ENCODE measurements around the gene THOP1. TPM values are rescaled to one million over a fixed set of nuclear protein-coding genes. Genes with fewer than 3 reads are reported as not detected.

THOP1 gene
- total RNA-seq, 1 donor from 2014 or later = 67.3 TPM

DNA sequence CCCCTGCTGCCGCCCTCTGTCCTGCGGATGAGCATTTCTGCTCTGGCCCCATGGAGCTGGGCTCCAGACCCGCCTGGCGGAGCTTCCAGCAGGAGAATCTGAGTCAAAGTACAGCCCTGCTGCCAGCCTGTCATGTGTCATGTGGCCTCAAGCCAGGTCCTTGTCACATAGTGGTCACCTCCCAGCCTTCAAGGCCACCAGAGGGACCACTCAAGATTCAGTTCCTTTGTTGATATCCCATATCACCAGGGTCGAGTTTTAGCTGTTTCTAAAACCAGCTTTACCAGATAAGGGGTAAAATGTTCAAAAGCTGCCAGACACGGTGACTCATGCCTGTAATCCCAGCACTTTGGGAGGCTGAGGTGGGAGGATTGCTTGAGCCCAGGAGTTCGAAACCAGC, 13.4 kb downstream of the THOP1 start:
- H3K27me3 ChIP-seq = no peaks in the 10 kb centered on the region
- TF ChIP-seq, protein P1, sequence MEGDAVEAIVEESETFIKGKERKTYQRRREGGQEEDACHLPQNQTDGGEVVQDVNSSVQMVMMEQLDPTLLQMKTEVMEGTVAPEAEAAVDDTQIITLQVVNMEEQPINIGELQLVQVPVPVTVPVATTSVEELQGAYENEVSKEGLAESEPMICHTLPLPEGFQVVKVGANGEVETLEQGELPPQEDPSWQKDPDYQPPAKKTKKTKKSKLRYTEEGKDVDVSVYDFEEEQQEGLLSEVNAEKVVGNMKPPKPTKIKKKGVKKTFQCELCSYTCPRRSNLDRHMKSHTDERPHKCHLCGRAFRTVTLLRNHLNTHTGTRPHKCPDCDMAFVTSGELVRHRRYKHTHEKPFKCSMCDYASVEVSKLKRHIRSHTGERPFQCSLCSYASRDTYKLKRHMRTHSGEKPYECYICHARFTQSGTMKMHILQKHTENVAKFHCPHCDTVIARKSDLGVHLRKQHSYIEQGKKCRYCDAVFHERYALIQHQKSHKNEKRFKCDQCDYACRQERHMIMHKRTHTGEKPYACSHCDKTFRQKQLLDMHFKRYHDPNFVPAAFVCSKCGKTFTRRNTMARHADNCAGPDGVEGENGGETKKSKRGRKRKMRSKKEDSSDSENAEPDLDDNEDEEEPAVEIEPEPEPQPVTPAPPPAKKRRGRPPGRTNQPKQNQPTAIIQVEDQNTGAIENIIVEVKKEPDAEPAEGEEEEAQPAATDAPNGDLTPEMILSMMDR (IDR thresholded peaks at IDR 0.05) = no peak
- peaks cover 24 to 34% of the 10 kb centered on the region in 2 donors for H3K36me3 ChIP-seq
- H3K4me1 ChIP-seq = no peaks in the 10 kb centered on the region
- no peaks in the 10 kb centered on the region for H3K9me3 ChIP-seq
- H3K27ac ChIP-seq = no peak overlapping the region
- no peak for DNase-seq (ENCODE audit: low spot score in 2 of 2)
- intact Hi-C loops (cut with DNase I) = no loop called here
- no peak overlapping the region for H3K4me3 ChIP-seq

DNA sequence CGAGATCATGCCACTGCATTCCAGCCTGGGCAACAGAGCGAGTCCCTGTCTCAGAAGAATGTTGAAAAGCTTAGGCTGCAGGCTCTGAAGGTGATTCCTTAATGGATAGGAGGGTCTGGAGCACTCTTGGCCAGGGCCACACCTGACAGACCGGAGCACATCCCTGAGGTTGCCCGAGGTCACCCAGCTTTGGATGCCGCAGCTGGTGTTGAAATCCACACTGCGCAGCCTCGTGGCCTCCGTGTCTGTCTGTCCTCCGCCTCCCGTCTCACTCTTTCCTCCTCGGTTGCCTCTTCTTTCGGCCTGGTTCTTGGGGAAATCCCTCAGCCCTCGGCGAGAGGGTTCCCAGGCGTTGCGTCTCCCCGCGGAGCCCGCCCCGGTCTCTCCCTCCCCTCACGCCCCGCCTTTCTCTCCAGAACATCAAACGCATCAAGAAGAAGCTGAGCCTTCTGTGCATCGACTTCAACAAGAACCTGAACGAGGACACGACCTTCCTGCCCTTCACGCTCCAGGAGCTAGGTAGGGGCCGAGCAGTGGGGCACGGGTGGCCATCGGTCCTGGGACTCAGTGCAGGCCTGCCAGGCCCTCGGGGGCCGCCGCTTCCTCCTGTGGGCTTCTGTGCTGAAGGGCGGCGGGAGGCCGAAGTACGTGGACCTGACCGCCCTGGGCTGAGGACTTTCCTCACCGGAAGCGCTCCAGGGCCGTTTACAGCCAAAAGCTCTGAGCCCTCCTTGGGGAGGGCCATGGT, 14.1 kb downstream of the THOP1 start:
- Histone ChIP-seq H3K27me3 (no peaks in the 10 kb centered on the region), H3K9me3 (no peaks in the 10 kb centered on the region), H3K36me3 (peaks cover 24 to 35% of the 10 kb centered on the region in 2 donors), H3K27ac (no peak overlapping the region), H3K4me3 (no peak overlapping the region), H3K4me1 (no peaks in the 10 kb centered on the region)
- TF ChIP-seq, protein P1 (IDR thresholded peaks at IDR 0.05) = no peak
- intact Hi-C loops (cut with DNase I) = no loop called here
- DNase-seq (ENCODE audit: low spot score in 2 of 2) = no peak

DNA sequence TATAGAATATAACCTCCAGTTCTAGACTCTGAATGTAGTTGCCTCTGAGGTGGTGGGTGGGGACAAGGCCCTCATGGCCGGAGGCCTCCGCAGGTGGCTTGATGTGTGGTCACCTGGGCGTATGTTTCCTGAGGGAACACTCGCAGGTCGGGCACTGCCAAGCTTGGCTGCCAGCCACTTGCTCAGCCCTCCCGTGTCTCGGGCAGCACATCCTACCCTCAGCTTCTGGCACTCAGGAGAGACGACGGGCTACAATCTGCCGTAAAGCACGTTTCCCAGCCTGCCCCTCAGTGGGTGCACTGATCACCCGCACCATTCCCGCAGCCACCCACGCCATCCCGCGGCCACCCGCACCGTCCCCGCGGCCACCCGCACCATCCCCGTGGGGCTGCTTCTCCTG, 15.2 kb downstream of the THOP1 start:
- H3K4me3 ChIP-seq = no peak overlapping the region
- intact Hi-C loops (cut with DNase I) = no loop called here
- H3K36me3 ChIP-seq = peaks cover 19 to 44% of the 10 kb centered on the region in 2 donors
- H3K9me3 ChIP-seq = no peaks in the 10 kb centered on the region
- DNase-seq (ENCODE audit: low spot score in 2 of 2) = no peak
- TF ChIP-seq, protein P1 (IDR thresholded peaks at IDR 0.05) = no peak
- no peak overlapping the region for H3K27ac ChIP-seq
- no peaks in the 10 kb centered on the region for H3K4me1 ChIP-seq
- no peaks in the 10 kb centered on the region for H3K27me3 ChIP-seq

GRCh38 chr19:2802826-2803225, 17.5 kb downstream of the THOP1 start:
- TF ChIP-seq, protein P1 (IDR thresholded peaks at IDR 0.05) = no peak
- H3K36me3 ChIP-seq = peaks cover 25 to 49% of the 10 kb centered on the region in 2 donors
- no peak overlapping the region for H3K27ac ChIP-seq
- H3K9me3 ChIP-seq = no peaks in the 10 kb centered on the region
- no peak for DNase-seq (ENCODE audit: low spot score in 2 of 2)
- no peak overlapping the region for H3K4me3 ChIP-seq
- H3K27me3 ChIP-seq = no peaks in the 10 kb centered on the region
- intact Hi-C loops (cut with DNase I) = no loop called here
- H3K4me1 ChIP-seq = no peaks in the 10 kb centered on the region

GRCh38 chr19:2803486-2804155, 18.3 kb downstream of the THOP1 start:
- no peak overlapping the region for H3K27ac ChIP-seq
- H3K36me3 ChIP-seq = peaks cover 33 to 52% of the 10 kb centered on the region in 2 donors
- no peak overlapping the region for H3K4me3 ChIP-seq
- H3K4me1 ChIP-seq = no peaks in the 10 kb centered on the region
- no peaks in the 10 kb centered on the region for H3K9me3 ChIP-seq
- no peak for DNase-seq (ENCODE audit: low spot score in 2 of 2)
- intact Hi-C loops (cut with DNase I) = no loop called here
- TF ChIP-seq, protein P1 (IDR thresholded peaks at IDR 0.05) = no peak
- H3K27me3 ChIP-seq = no peaks in the 10 kb centered on the region
